HCT116 (cell line): ENCODE data around the gene CREB1. TPM values are rescaled to one million over a fixed set of nuclear protein-coding genes. Genes with fewer than 3 reads are reported as not detected.

Experiments used
- ATAC-seq: fragments of 200-7000 bp; cut with Tn5 transposase; 2 replicates; pipeline ENCODE4 v1.9.1; 2020; ENCODE audit warnings: mild to moderate bottlenecking, moderate library complexity
- BruUV-seq: library from RNA; stranded (reverse); fragments of 400-500 nt; replicated peaks from 2 replicates; lab custom pipeline; 2021; lab: Mats Ljungman, UMichigan
- CTCF ChIA-PET: fragments of 300-600 bp; sonication (Branson Sonifier 250); formaldehyde crosslinking; loops from one replicate; lab custom pipeline; 2021; ENCODE audit warnings: antibody characterized with exemption; lab: Charles Lee
- POLR2A ChIA-PET: fragments of 300-600, 350-600 bp; sonication (Branson Sonifier 250); formaldehyde crosslinking; loops from one replicate; lab custom pipeline; 2021; ENCODE audit warnings: antibody characterized with exemption; lab: Charles Lee
- RAD21 ChIA-PET, 2 experiments: fragments of 300-600 bp; sonication (Branson Sonifier 250); formaldehyde crosslinking; loops; one replicate each; lab custom pipeline; 2023; ENCODE audit warnings: low total read pairs in 2 of 2; ENCODE audit not compliant: uncharacterized antibody in 2 of 2, unreplicated experiment in 2 of 2, low non-redundant PET in 1 of 2; lab: Charles Lee
- DNase-seq: peaks from one replicate; pipeline ENCODE4 v3.0.0-alpha.2; 2010; ENCODE audit warnings: low read depth, low spot score
- H2AFZ ChIP-seq: fragments of 200-600 bp; shearing (Covaris generic), sonication (generic); 2 replicates; pipeline ENCODE4 v1.6.1; 2017; ENCODE audit warnings: low read depth, mixed run types, mixed read lengths, antibody characterized with exemption, low read length; ENCODE audit not compliant: poor library complexity, severe bottlenecking
- H3K27ac ChIP-seq: 2 replicates; pipeline ENCODE4 v1.5.1; 2012; ENCODE audit warnings: low read depth, low read length
- H3K27me3 ChIP-seq: fragments of 200-600 bp; sonication (generic); 2 replicates; pipeline ENCODE4 v1.6.1; 2016; ENCODE audit warnings: mixed run types, low read length, mixed read lengths; ENCODE audit not compliant: insufficient read depth
- H3K36me3 ChIP-seq, 2 experiments: fragments of 200-500 bp in 1 of 2; fragments of 200-600 bp in 1 of 2; sonication (Bioruptor generic) in 1 of 2; sonication (generic) in 1 of 2; 2 replicates each; pipeline versions ENCODE4 v1.5.1 to v1.6.1; 2014 to 2016; ENCODE audit warnings: low read length in 2 of 2, inconsistent platforms in 1 of 2, mixed read lengths in 1 of 2, mixed run types in 1 of 2; ENCODE audit not compliant: insufficient read depth in 2 of 2, control insufficient read depth in 1 of 2
- H3K4me1 ChIP-seq, 2 experiments: fragments of 200-600 bp in 1 of 2; sonication (generic) in 1 of 2; 2 replicates each; pipeline versions ENCODE4 v1.5.1 to v1.6.1; 2012 to 2017; ENCODE audit warnings: low read length in 2 of 2, inconsistent platforms in 1 of 2, mild to moderate bottlenecking in 1 of 2, mixed read lengths in 1 of 2, mixed run types in 1 of 2, moderate library complexity in 1 of 2; ENCODE audit not compliant: insufficient read depth in 2 of 2, control insufficient read depth in 1 of 2
- H3K4me2 ChIP-seq: fragments of 200-600 bp; sonication (generic); 2 replicates; pipeline ENCODE4 v1.6.1; 2017; ENCODE audit warnings: mixed run types, low read length, mixed read lengths
- H3K4me3 ChIP-seq, 2 experiments: fragments of 200-600 bp in 1 of 2; sonication (generic) in 1 of 2; replicated peaks in 1 of 2; 2 replicates each; pipeline ENCODE4 v1.5.1; 2011 to 2016; ENCODE audit warnings: low read length in 2 of 2, control low read depth in 1 of 2, low read depth in 1 of 2, mild to moderate bottlenecking in 1 of 2, mixed read lengths in 1 of 2, mixed run types in 1 of 2
- H3K79me2 ChIP-seq: fragments of 200-600 bp; sonication (generic); 2 replicates; pipeline ENCODE4 v1.6.1; 2017; ENCODE audit warnings: mild to moderate bottlenecking, mixed run types, low read length, moderate library complexity, mixed read lengths; ENCODE audit not compliant: insufficient read depth
- H3K9ac ChIP-seq: fragments of 200-600 bp; sonication (generic); 2 replicates; pipeline ENCODE4 v1.6.1; 2016; ENCODE audit warnings: low read length, mixed read lengths
- H3K9me2 ChIP-seq: fragments of 200-600 bp; sonication (generic), shearing (Covaris generic); 2 replicates; pipeline ENCODE4 v1.6.1; 2017; ENCODE audit warnings: mixed run types, mild to moderate bottlenecking, moderate library complexity; ENCODE audit not compliant: insufficient read depth
- H3K9me3 ChIP-seq, 2 experiments: fragments of 200-500 bp in 1 of 2; fragments of 200-600 bp in 1 of 2; sonication (Bioruptor generic) in 1 of 2; sonication (generic) in 1 of 2; 2 replicates each; pipeline ENCODE4 v1.6.1; 2014 to 2017; ENCODE audit warnings: low read length in 2 of 2, mixed read lengths in 2 of 2, inconsistent platforms in 1 of 2, low read depth in 1 of 2, mild to moderate bottlenecking in 1 of 2, mixed run types in 1 of 2, moderate library complexity in 1 of 2; ENCODE audit not compliant: control insufficient read depth in 1 of 2, insufficient read depth in 1 of 2
- H4K20me1 ChIP-seq: fragments of 200-600 bp; sonication (generic), shearing (Covaris generic); 2 replicates; pipeline ENCODE4 v1.6.1; 2017; ENCODE audit warnings: mixed run types, mild to moderate bottlenecking, moderate library complexity; ENCODE audit not compliant: insufficient read depth
- EZH2phosphoT487 ChIP-seq: fragments of 200-600 bp; IDR thresholded peaks from 2 replicates; pipeline ENCODE4 v1.6.1; 2018; ENCODE audit warnings: antibody characterized with exemption, borderline replicate concordance
- FOSL1 ChIP-seq: IDR thresholded peaks from 2 replicates; pipeline ENCODE4 v1.6.1; 2012; ENCODE audit warnings: low read depth
- POLR2AphosphoS5 ChIP-seq: IDR thresholded peaks from 2 replicates; pipeline ENCODE4 v1.6.1; 2011; ENCODE audit warnings: mild to moderate bottlenecking, low read depth, low read length, moderate library complexity
- REST ChIP-seq: IDR thresholded peaks from 2 replicates; pipeline ENCODE4 v1.6.1; 2012; ENCODE audit warnings: low read depth
- SIN3A ChIP-seq: IDR thresholded peaks from 2 replicates; pipeline ENCODE4 v1.6.1; 2012; ENCODE audit warnings: low read depth
- YY1 ChIP-seq: IDR thresholded peaks from 2 replicates; pipeline ENCODE4 v1.6.1; 2011; ENCODE audit warnings: low read length, low read depth, moderate library complexity, mild to moderate bottlenecking; ENCODE audit not compliant: insufficient replicate concordance; ENCODE audit errors: extremely low read depth
- ZNF274 ChIP-seq: fragments of 200-500 bp; sonication (Bioruptor generic); IDR thresholded peaks from 2 replicates; pipeline ENCODE4 v1.6.1; 2014; ENCODE audit warnings: mild to moderate bottlenecking, low read depth, low read length, inconsistent platforms
- intact Hi-C: fragments of 100-400 bp; cut with micrococcal nuclease; formaldehyde crosslinking; loops from 2 replicates; pipeline ENCODE4 v1.10.0; 2022
- total RNA-seq: library from RNA; stranded (reverse); gene quantifications from one replicate; pipeline ENCODE4 v1.2.1, GENCODE V29; 2021; ENCODE audit not compliant: unreplicated experiment
- TF ChIP-seq, protein P1 (sequence below), 3 experiments: fragments of 200-600 bp in 1 of 3; sonication (generic) in 1 of 3; IDR thresholded peaks in 2 of 3; conservative IDR thresholded peaks in 1 of 3; 2 replicates each; pipeline ENCODE4 v1.5.1; 2012 to 2017; ENCODE audit warnings: low read depth in 2 of 3, low read length in 2 of 3, antibody characterized with exemption in 1 of 3, borderline replicate concordance in 1 of 3, control low read depth in 1 of 3, mild to moderate bottlenecking in 1 of 3, mixed read lengths in 1 of 3, mixed run types in 1 of 3, moderate library complexity in 1 of 3; ENCODE audit not compliant: insufficient read depth in 1 of 3

CREB1 gene
- total RNA-seq, 1 experiment from 2014 or later = 60.4 TPM

DNA sequence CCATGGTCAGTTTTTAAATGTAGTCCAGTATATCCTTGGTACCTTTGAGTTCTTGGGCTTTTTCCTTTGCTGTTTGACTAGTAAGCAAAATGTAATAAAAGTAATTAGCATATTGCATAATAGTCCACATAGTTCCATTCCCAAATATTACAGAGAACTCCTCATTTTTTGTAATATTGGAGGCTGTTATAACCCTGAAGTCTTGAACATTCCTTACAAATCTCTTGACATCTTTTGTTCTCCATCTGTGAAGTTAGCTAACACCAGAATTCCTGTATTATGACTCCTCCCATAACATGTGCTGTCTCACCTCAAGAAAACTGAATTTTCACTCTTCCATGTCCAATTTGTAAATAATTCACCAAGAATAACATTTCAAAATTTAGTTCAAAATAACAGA lies 17.1 kb downstream of the CREB1 start:
- BruUV-seq = no TSS peak
- Histone ChIP-seq H4K20me1 (no peaks in the 10 kb centered on the region), H3K9ac (no peak overlapping the region), H3K9me3 (no peaks in the 10 kb centered on the region), H3K79me2 (peaks cover 84% of the 10 kb centered on the region), H3K4me2 (no peak overlapping the region), H3K4me1 (0 out of 4 replicates have a peak, but pooled peaks cover 0 to 3% of the 10 kb centered on the region in 2 experiments), H3K27ac (no peak overlapping the region), H3K4me3 (no peak overlapping the region), H2AFZ (no peak overlapping the region), H3K36me3 (no peaks in the 10 kb centered on the region), H3K9me2 (no peaks in the 10 kb centered on the region), H3K27me3 (no peaks in the 10 kb centered on the region)
- TF ChIP-seq SIN3A (no peak), REST (no peak), YY1 (no peak), ZNF274 (no peak), EZH2phosphoT487 (no peak), POLR2AphosphoS5 (no peak), FOSL1 (no peak)
- TF ChIP-seq, protein P1, sequence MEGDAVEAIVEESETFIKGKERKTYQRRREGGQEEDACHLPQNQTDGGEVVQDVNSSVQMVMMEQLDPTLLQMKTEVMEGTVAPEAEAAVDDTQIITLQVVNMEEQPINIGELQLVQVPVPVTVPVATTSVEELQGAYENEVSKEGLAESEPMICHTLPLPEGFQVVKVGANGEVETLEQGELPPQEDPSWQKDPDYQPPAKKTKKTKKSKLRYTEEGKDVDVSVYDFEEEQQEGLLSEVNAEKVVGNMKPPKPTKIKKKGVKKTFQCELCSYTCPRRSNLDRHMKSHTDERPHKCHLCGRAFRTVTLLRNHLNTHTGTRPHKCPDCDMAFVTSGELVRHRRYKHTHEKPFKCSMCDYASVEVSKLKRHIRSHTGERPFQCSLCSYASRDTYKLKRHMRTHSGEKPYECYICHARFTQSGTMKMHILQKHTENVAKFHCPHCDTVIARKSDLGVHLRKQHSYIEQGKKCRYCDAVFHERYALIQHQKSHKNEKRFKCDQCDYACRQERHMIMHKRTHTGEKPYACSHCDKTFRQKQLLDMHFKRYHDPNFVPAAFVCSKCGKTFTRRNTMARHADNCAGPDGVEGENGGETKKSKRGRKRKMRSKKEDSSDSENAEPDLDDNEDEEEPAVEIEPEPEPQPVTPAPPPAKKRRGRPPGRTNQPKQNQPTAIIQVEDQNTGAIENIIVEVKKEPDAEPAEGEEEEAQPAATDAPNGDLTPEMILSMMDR (IDR thresholded peaks at IDR 0.05 in 2 of 3, conservative IDR thresholded peaks at IDR 0.05 in 1 of 3; ENCODE audit: borderline replicate concordance in 1 of 3, insufficient read depth in 1 of 3, low read depth in 2 of 3, low read length in 2 of 3) = no peak
- ChIA-PET CTCF (no interaction called here), RAD21 (no interaction called here), POLR2A (interaction anchor here (2.1 kb wide), 1 partner anchor 12 kb away, joined by 5 read pairs; no protein-coding TSS in a partner anchor)
- DNase-seq = no peak
- ATAC-seq = no peak
- intact Hi-C loops = no loop called here
